ENCODE measurements around the gene ERC2. TPM values are rescaled to one million over a fixed set of nuclear protein-coding genes. Genes with fewer than 3 reads are reported as not detected.

The ERC2 gene
- total and polyA plus RNA-seq, 8 donors = 1.2 to 4.8 (median 2.3) TPM

DNA sequence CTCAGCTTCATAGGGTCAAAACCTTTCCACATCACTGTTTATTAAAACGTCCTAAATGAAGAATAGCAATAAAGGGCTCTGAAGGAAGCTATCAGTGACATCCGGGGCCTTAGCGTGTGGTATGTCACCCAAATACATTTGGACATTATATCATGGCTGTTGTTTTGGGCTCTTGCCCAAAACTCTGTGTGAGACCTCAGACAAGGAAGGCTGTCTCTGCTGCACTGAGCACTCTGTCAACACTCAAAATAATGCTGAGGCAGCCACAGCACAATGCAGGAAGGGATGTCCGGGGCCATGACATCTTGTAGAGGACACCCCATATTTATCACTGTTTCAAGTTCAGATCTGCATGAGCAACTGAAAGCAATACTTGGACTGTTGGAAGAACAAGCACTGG is 687.4 kb downstream of the ERC2 start:
- DNase-seq (no peak), ATAC-seq (no peak), FAIRE-seq (no peak)
- no peak overlapping the region for H3K27ac ChIP-seq
- peaks cover 0 to 6% (median 0%) of the 10 kb centered on the region in 3 donors for H3K4me1 ChIP-seq
- intact Hi-C loops (cut with DNase I) = no loop called here
- H3K4me3 ChIP-seq = no peak overlapping the region
- H3K36me3 ChIP-seq = no peaks in the 10 kb centered on the region
- 84 to 85% methylated on average over 4 of the region's 4 CpGs for WGBS, 2 donors
- TF ChIP-seq, protein P1, sequence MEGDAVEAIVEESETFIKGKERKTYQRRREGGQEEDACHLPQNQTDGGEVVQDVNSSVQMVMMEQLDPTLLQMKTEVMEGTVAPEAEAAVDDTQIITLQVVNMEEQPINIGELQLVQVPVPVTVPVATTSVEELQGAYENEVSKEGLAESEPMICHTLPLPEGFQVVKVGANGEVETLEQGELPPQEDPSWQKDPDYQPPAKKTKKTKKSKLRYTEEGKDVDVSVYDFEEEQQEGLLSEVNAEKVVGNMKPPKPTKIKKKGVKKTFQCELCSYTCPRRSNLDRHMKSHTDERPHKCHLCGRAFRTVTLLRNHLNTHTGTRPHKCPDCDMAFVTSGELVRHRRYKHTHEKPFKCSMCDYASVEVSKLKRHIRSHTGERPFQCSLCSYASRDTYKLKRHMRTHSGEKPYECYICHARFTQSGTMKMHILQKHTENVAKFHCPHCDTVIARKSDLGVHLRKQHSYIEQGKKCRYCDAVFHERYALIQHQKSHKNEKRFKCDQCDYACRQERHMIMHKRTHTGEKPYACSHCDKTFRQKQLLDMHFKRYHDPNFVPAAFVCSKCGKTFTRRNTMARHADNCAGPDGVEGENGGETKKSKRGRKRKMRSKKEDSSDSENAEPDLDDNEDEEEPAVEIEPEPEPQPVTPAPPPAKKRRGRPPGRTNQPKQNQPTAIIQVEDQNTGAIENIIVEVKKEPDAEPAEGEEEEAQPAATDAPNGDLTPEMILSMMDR (IDR thresholded peaks at IDR 0.05) = no peak
- H3K9me3 ChIP-seq = no peaks in the 10 kb centered on the region
- H3K27me3 ChIP-seq = no peaks in the 10 kb centered on the region

- peaks cover 0 to 6% (median 0%) of the 10 kb centered on the region in 3 donors for H3K4me1 ChIP-seq
- WGBS, 2 donors = 34 to 42% methylated on average over 5 of the region's 5 CpGs
- FAIRE-seq (no peak), ATAC-seq (peak in 2 of 4 donors; percentile 20 to 31), DNase-seq (no peak)
- H3K27me3 ChIP-seq = no peaks in the 10 kb centered on the region
- no peaks in the 10 kb centered on the region for H3K36me3 ChIP-seq
- H3K4me3 ChIP-seq = no peak overlapping the region
- H3K9me3 ChIP-seq = no peaks in the 10 kb centered on the region
- TF ChIP-seq, protein P1 (IDR thresholded peaks at IDR 0.05) = no peak
- no peak overlapping the region for H3K27ac ChIP-seq
- intact Hi-C loops (cut with DNase I) = no loop called here
These were observed 688.7 kb downstream of the ERC2 start for GRCh38 chr3:55779543-55779942.

GRCh38 chr3:55775366-55776154 is 692.7 kb downstream of the ERC2 start:
- FAIRE-seq (no peak), DNase-seq (no peak), ATAC-seq (no peak)
- 93 to 94% methylated on average over 6 of the region's 6 CpGs for WGBS, 2 donors
- intact Hi-C loops (cut with DNase I) = no loop called here
- TF ChIP-seq, protein P1 (IDR thresholded peaks at IDR 0.05) = no peak
- no peaks in the 10 kb centered on the region for H3K9me3 ChIP-seq
- H3K27ac ChIP-seq = no peak overlapping the region
- H3K27me3 ChIP-seq = no peaks in the 10 kb centered on the region
- H3K4me3 ChIP-seq = no peak overlapping the region
- peaks cover 0 to 6% (median 0%) of the 10 kb centered on the region in 3 donors for H3K4me1 ChIP-seq
- H3K36me3 ChIP-seq = no peaks in the 10 kb centered on the region

- H3K9me3 ChIP-seq = no peaks in the 10 kb centered on the region
- intact Hi-C loops (cut with DNase I) = no loop called here
- ATAC-seq (no peak), FAIRE-seq (no peak), DNase-seq (no peak)
- no peak overlapping the region for H3K4me3 ChIP-seq
- H3K27me3 ChIP-seq = no peaks in the 10 kb centered on the region
- no peaks in the 10 kb centered on the region for H3K36me3 ChIP-seq
- TF ChIP-seq, protein P1 (IDR thresholded peaks at IDR 0.05) = no peak
- WGBS, 2 donors = 76 to 84% methylated on average over 2 of the region's 2 CpGs
- no peak overlapping the region for H3K27ac ChIP-seq
- H3K4me1 ChIP-seq = peaks cover 0 to under 1% (median 0%) of the 10 kb centered on the region in 3 donors
These were observed 693.4 kb downstream of the ERC2 start for GRCh38 chr3:55774856-55775255.

DNA sequence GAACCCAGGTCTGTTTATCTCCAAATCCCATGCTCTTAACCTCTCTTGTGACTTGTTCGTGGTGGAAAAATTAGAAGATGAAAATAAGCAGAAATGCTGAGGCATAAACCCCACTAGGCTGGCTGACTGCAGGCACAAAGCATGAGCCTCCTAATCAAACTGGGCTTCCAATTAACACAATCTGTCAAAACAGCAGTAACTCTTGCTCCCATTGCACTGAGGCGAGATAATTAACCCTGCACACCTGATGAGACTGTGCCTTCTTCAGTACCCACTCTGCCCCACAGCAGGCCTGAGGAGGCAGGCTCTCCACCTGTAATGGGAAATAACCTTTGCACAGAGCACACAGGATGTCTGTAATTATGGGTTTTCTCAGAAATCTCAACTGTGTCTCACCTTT is 696.8 kb downstream of the ERC2 start:
- Histone ChIP-seq H3K36me3 (no peaks in the 10 kb centered on the region), H3K4me3 (no peak overlapping the region), H3K4me1 (no peaks in the 10 kb centered on the region), H3K27me3 (no peaks in the 10 kb centered on the region), H3K9me3 (no peaks in the 10 kb centered on the region), H3K27ac (no peak overlapping the region)
- ATAC-seq = no peak
- WGBS, 2 donors = 89 to 90% methylated on average over 2 of the region's 2 CpGs
- FAIRE-seq = no peak
- TF ChIP-seq, protein P1 (IDR thresholded peaks at IDR 0.05) = no peak
- intact Hi-C loops (cut with DNase I) = no loop called here
- DNase-seq = no peak
